SU-DHL-6 (cell line): ENCODE data around the gene CBFA2T3.

ENCODE experiments used
- H2AFZ ChIP-seq: fragments of 200-600 bp; sonication (generic); 2 replicates; pipeline ENCODE4 v1.6.1; 2014; ENCODE audit warnings: low read depth, mild to moderate bottlenecking, moderate library complexity, mixed read lengths, antibody characterized with exemption, low read length; ENCODE audit not compliant: severe bottlenecking
- H3F3A ChIP-seq: fragments of 200-600 bp; shearing (Covaris generic); 2 replicates; pipeline ENCODE4 v1.6.0; 2016; ENCODE audit warnings: antibody characterized with exemption, mild to moderate bottlenecking; ENCODE audit not compliant: insufficient read depth
- H3K27ac ChIP-seq: fragments of 200-600 bp; sonication (generic); 2 replicates; pipeline ENCODE4 v1.5.1; 2016; ENCODE audit warnings: low read depth, mild to moderate bottlenecking, low read length, moderate library complexity, mixed read lengths
- H3K27me3 ChIP-seq: fragments of 200-600 bp; sonication (generic), shearing (Covaris generic); 2 replicates; pipeline ENCODE4 v1.6.0; 2014; ENCODE audit warnings: mild to moderate bottlenecking, low read length
- H3K36me3 ChIP-seq: fragments of 200-600 bp; sonication (generic); 2 replicates; pipeline ENCODE4 v1.6.1; 2014; ENCODE audit warnings: mild to moderate bottlenecking, low read length, mixed read lengths
- H3K4me2 ChIP-seq: fragments of 300-600, 200-600 bp; shearing (Covaris generic), sonication (generic); 2 replicates; pipeline ENCODE4 v1.6.0; 2014; ENCODE audit warnings: low read length, low read depth, mild to moderate bottlenecking; ENCODE audit not compliant: poor library complexity, severe bottlenecking
- H3K4me3 ChIP-seq: fragments of 200-600 bp; sonication (generic); 2 replicates; pipeline ENCODE4 v1.5.1; 2014; ENCODE audit warnings: antibody characterized with exemption, low read length, mild to moderate bottlenecking, mixed read lengths; ENCODE audit not compliant: insufficient read depth, poor library complexity, severe bottlenecking
- H3K79me2 ChIP-seq: fragments of 200-600 bp; sonication (generic); 2 replicates; pipeline ENCODE4 v1.6.1; 2014; ENCODE audit warnings: mild to moderate bottlenecking, low read length, moderate library complexity; ENCODE audit not compliant: insufficient read depth
- H3K9ac ChIP-seq: fragments of 200-600 bp; sonication (generic); 2 replicates; pipeline ENCODE4 v1.7.0; 2014; ENCODE audit warnings: mild to moderate bottlenecking, low read length
- H3K9me2 ChIP-seq: fragments of 200-600 bp; sonication (generic); replicated peaks from 2 replicates; pipeline ENCODE4 v1.6.1; 2014; ENCODE audit warnings: low read length; ENCODE audit not compliant: insufficient read depth
- H3K9me3 ChIP-seq: fragments of 200-600 bp; sonication (generic); 2 replicates; pipeline ENCODE4 v1.6.1; 2014; ENCODE audit warnings: low read length, mixed read lengths; ENCODE audit not compliant: insufficient read depth
- H4K20me1 ChIP-seq: fragments of 200-600 bp; sonication (generic); 2 replicates; pipeline ENCODE4 v1.6.1; 2014; ENCODE audit warnings: low read depth, mild to moderate bottlenecking, antibody characterized with exemption, low read length, moderate library complexity, mixed read lengths
- CTCF ChIP-seq: fragments of 200-600 bp; sonication (generic); IDR thresholded peaks from one replicate; pipeline ENCODE4 v1.5.1; 2017; ENCODE audit warnings: antibody characterized with exemption, mild to moderate bottlenecking, low read length, moderate library complexity; ENCODE audit not compliant: insufficient read depth, poor library complexity, severe bottlenecking
- EZH2phosphoT487 ChIP-seq: fragments of 200-600 bp; sonication (generic), shearing (Covaris generic); conservative IDR thresholded peaks from 2 replicates; pipeline ENCODE4 v1.6.1; 2018; ENCODE audit warnings: mild to moderate bottlenecking, antibody characterized with exemption, low read length, moderate library complexity, mixed read lengths

CBFA2T3 gene

GRCh38 chr16:89001117-89002027 is 24.4 kb upstream of the CBFA2T3 start:
- TF ChIP-seq CTCF (no peak), EZH2phosphoT487 (no peak)
- Histone ChIP-seq H3K9ac (no peak overlapping the region), H3F3A (peaks cover 7% of the 10 kb centered on the region; the same call in 1 of the 2 replicates), H3K9me3 (peaks cover 19% of the 10 kb centered on the region; the same call in 1 of the 2 replicates), H4K20me1 (no peaks in the 10 kb centered on the region), H3K27me3 (no peaks in the 10 kb centered on the region), H3K79me2 (no peaks in the 10 kb centered on the region), H3K27ac (no peak overlapping the region), H2AFZ (no peak overlapping the region), H3K4me3 (no peak overlapping the region), H3K4me2 (no peak overlapping the region), H3K36me3 (no peaks in the 10 kb centered on the region), H3K9me2 (no peaks in the 10 kb centered on the region)

- Histone ChIP-seq H3K4me3 (no peak overlapping the region), H3K27ac (no peak overlapping the region), H2AFZ (no peak overlapping the region), H3K79me2 (no peaks in the 10 kb centered on the region), H3K27me3 (no peaks in the 10 kb centered on the region), H3K36me3 (no peaks in the 10 kb centered on the region), H3K9ac (no peak overlapping the region), H3K4me2 (no peak overlapping the region), H3K9me2 (no peaks in the 10 kb centered on the region), H3F3A (peaks cover 7% of the 10 kb centered on the region; the same call in 1 of the 2 replicates), H3K9me3 (peaks cover 19% of the 10 kb centered on the region; the same call in 1 of the 2 replicates), H4K20me1 (no peaks in the 10 kb centered on the region)
- TF ChIP-seq CTCF = no peak
- TF ChIP-seq EZH2phosphoT487 = no peak
These were observed 23.4 kb upstream of the CBFA2T3 start for GRCh38 chr16:89000207-89000959.

- no peak overlapping the region for H3K9ac ChIP-seq
- H2AFZ ChIP-seq = no peak overlapping the region
- H3K9me2 ChIP-seq = no peaks in the 10 kb centered on the region
- TF ChIP-seq CTCF (no peak), EZH2phosphoT487 (no peak)
- no peak overlapping the region for H3K27ac ChIP-seq
- no peaks in the 10 kb centered on the region for H4K20me1 ChIP-seq
- no peaks in the 10 kb centered on the region for H3K27me3 ChIP-seq
- H3K36me3 ChIP-seq = no peaks in the 10 kb centered on the region
- no peak overlapping the region for H3K4me3 ChIP-seq
- peaks cover 19% of the 10 kb centered on the region; the same call in 1 of the 2 replicates for H3K9me3 ChIP-seq
- no peak overlapping the region for H3K4me2 ChIP-seq
- H3K79me2 ChIP-seq = no peaks in the 10 kb centered on the region
- H3F3A ChIP-seq = peaks cover 10% of the 10 kb centered on the region; the same call in 1 of the 2 replicates
These were observed 22.6 kb upstream of the CBFA2T3 start for GRCh38 chr16:88999457-89000206.
